Endothelial cell of umbilical vein (primary cell): ENCODE data around the gene CDK2. TPM values are rescaled to one million over a fixed set of nuclear protein-coding genes. Genes with fewer than 3 reads are reported as not detected.
A peak's percentile ranks its signal among the peaks of the same experiment; 100 is the strongest.

Experiments
- BruUV-seq: library from RNA; stranded (reverse); fragments of 400-500 nt; replicated peaks from 2 replicates; lab custom pipeline; 2021; lab: Mats Ljungman, UMichigan
- CTCF ChIA-PET: fragments of 300-600, 350-600 bp; sonication (Branson Sonifier 250); formaldehyde crosslinking; loops from one replicate; lab custom pipeline; 2021; ENCODE audit warnings: antibody characterized with exemption, inconsistent platforms; lab: Charles Lee
- POLR2A ChIA-PET: fragments of 300-600, 350-600 bp; sonication (Branson Sonifier 250); formaldehyde crosslinking; loops from one replicate; lab custom pipeline; 2021; ENCODE audit warnings: antibody characterized with exemption, inconsistent platforms; lab: Charles Lee
- DNase-seq: peaks from one replicate; pipeline ENCODE4 v3.0.0-alpha.2; 2011; ENCODE audit warnings: low read depth, low spot score
- FAIRE-seq: peaks from 2 replicates; lab custom pipeline; 2011; peaks lifted over from hg19 to GRCh38; lab: Jason Lieb, UNC
- H2AFZ ChIP-seq: 2 replicates; pipeline ENCODE4 v1.6.0; 2012; ENCODE audit warnings: low read depth, low read length, control low read depth, inconsistent platforms
- H3K27ac ChIP-seq: 2 replicates; pipeline ENCODE4 v1.5.1; 2011; ENCODE audit warnings: low read depth, mild to moderate bottlenecking, control low read depth, low read length, moderate library complexity; ENCODE audit not compliant: insufficient read depth
- H3K27me3 ChIP-seq, 2 experiments: 2 replicates each; pipeline versions ENCODE4 v1.6.0 to v1.6.1; 2011; ENCODE audit warnings: low read length in 2 of 2, mixed read lengths in 1 of 2; ENCODE audit not compliant: control insufficient read depth in 2 of 2, insufficient read depth in 2 of 2
- H3K36me3 ChIP-seq, 2 experiments: 2 replicates in 1 of 2; 3 replicates in 1 of 2; pipeline ENCODE4 v1.5.1; 2011; ENCODE audit warnings: low read length in 2 of 2, mild to moderate bottlenecking in 1 of 2, moderate library complexity in 1 of 2; ENCODE audit not compliant: control insufficient read depth in 2 of 2, insufficient read depth in 2 of 2; ENCODE audit errors: extremely low read depth in 1 of 2
- H3K4me1 ChIP-seq: 3 replicates; pipeline ENCODE4 v1.5.1; 2011; ENCODE audit warnings: mild to moderate bottlenecking, low read length; ENCODE audit not compliant: control insufficient read depth, insufficient read depth; ENCODE audit errors: extremely low read depth
- H3K4me2 ChIP-seq: 2 replicates; pipeline ENCODE4 v1.6.1; 2011; ENCODE audit warnings: low read length, control low read depth, mixed read lengths; ENCODE audit not compliant: insufficient read depth
- H3K4me3 ChIP-seq, 3 experiments: fragments of 200-600 bp in 1 of 3; sonication (generic), shearing (Covaris generic) in 1 of 3; replicated peaks in 1 of 3; 2 replicates each; pipeline ENCODE4 v1.5.1; 2011 to 2016; ENCODE audit warnings: control low read depth in 3 of 3, low read length in 3 of 3, mild to moderate bottlenecking in 2 of 3, inconsistent platforms in 1 of 3, low read depth in 1 of 3, moderate library complexity in 1 of 3; ENCODE audit not compliant: insufficient read depth in 1 of 3
- H3K79me2 ChIP-seq: 2 replicates; pipeline ENCODE4 v1.6.0; 2012; ENCODE audit warnings: low read length, inconsistent platforms; ENCODE audit not compliant: control insufficient read depth, insufficient read depth
- H3K9ac ChIP-seq: replicated peaks from 2 replicates; pipeline ENCODE3; 2011; ENCODE audit warnings: low read length, control low read depth; ENCODE audit not compliant: insufficient read depth; ENCODE audit errors: extremely low read depth
- H3K9me1 ChIP-seq: replicated peaks from 3 replicates; pipeline ENCODE4 v1.6.0; 2011; ENCODE audit warnings: mild to moderate bottlenecking, low read length; ENCODE audit not compliant: control insufficient read depth, insufficient read depth; ENCODE audit errors: extremely low read depth
- H3K9me3 ChIP-seq: replicated peaks from 2 replicates; pipeline ENCODE4 v1.5.1; 2012; ENCODE audit warnings: low read length, inconsistent platforms; ENCODE audit not compliant: control insufficient read depth, insufficient read depth
- H4K20me1 ChIP-seq: replicated peaks from 2 replicates; pipeline ENCODE3; 2011; ENCODE audit warnings: mild to moderate bottlenecking, low read length; ENCODE audit not compliant: control insufficient read depth, insufficient read depth; ENCODE audit errors: extremely low read depth
- CTCF ChIP-seq, 2 donors: IDR thresholded peaks; 1 replicate in 1 of 2; 2 replicates in 1 of 2; pipeline ENCODE4 v1.5.1; 2011; ENCODE audit warnings: low read length in 2 of 2, mild to moderate bottlenecking in 2 of 2, moderate library complexity in 2 of 2, control low read depth in 1 of 2, inconsistent platforms in 1 of 2, low read depth in 1 of 2; ENCODE audit not compliant: insufficient read depth in 1 of 2; ENCODE audit errors: extremely low read depth in 1 of 2
- EZH2 ChIP-seq: IDR thresholded peaks from 2 replicates; pipeline ENCODE4 v1.6.1; 2012; ENCODE audit warnings: borderline replicate concordance, low read depth, mild to moderate bottlenecking, moderate library complexity, low read length, inconsistent platforms; ENCODE audit not compliant: severe bottlenecking
- FOS ChIP-seq: IDR thresholded peaks from 2 replicates; pipeline ENCODE4 v1.6.1; 2011; ENCODE audit warnings: mild to moderate bottlenecking, low read length, moderate library complexity, borderline replicate concordance; ENCODE audit not compliant: insufficient read depth
- GATA2 ChIP-seq: IDR thresholded peaks from 2 replicates; pipeline ENCODE4 v1.7.0; 2011; ENCODE audit warnings: low read depth, mild to moderate bottlenecking, moderate library complexity, mixed read lengths, low read length; ENCODE audit not compliant: insufficient read length, insufficient read depth
- JUN ChIP-seq: IDR thresholded peaks from 2 replicates; pipeline ENCODE4 v1.6.1; 2011; ENCODE audit warnings: borderline replicate concordance, low read depth; ENCODE audit not compliant: insufficient read length, insufficient read depth
- MAX ChIP-seq: IDR thresholded peaks from 2 replicates; pipeline ENCODE4 v1.6.1; 2011; ENCODE audit not compliant: insufficient read depth, insufficient read length
- MYC ChIP-seq: IDR thresholded peaks from one replicate; pipeline ENCODE4 v1.6.1; 2011; ENCODE audit warnings: mild to moderate bottlenecking, low read depth, low read length
- POLR2A ChIP-seq: IDR thresholded peaks from 2 replicates; pipeline ENCODE4 v1.6.1; 2012; ENCODE audit warnings: low read depth, mild to moderate bottlenecking, control low read depth, low read length
- POLR2AphosphoS5 ChIP-seq: IDR thresholded peaks from 2 replicates; pipeline ENCODE4 v1.6.1; 2012; ENCODE audit warnings: low read depth, mild to moderate bottlenecking, control low read depth, low read length, moderate library complexity; ENCODE audit not compliant: insufficient read depth
- dilution Hi-C: fragments of 300-500 bp; cut with MboI; formaldehyde crosslinking; loops from one replicate; pipeline ENCODE4 v1.15.0; 2019; ENCODE audit warnings: low sequenced_read_pairs; ENCODE audit not compliant: extremely low pct_ligation_motif_present
- intact Hi-C: fragments of 100-400 bp; cut with micrococcal nuclease; formaldehyde crosslinking; loops from one replicate; pipeline ENCODE4 v1.10.0; 2022
- polyA plus RNA-seq, 4 experiments: library from polyadenylated mRNA; depleted of rRNA in 3 of 4; stranded (reverse) in 3 of 4; unstranded in 1 of 4; fragments of >200 nt; gene quantifications; 2 replicates each; pipeline versions ENCODE4 v1.2.1 to v1.2.3, GENCODE V29; 2011 to 2012; ENCODE audit warnings: missing spikeins in 1 of 4
- total RNA-seq: library from RNA; stranded (reverse); gene quantifications from 2 replicates; pipeline ENCODE4 v1.2.3, GENCODE V29; 2021

CDK2 gene
- total and polyA plus RNA-seq, 2 donors (not counting 3 experiments of a cell fraction or from before 2014, with no cell fraction given), result 46.7 to 69.8 TPM

DNA sequence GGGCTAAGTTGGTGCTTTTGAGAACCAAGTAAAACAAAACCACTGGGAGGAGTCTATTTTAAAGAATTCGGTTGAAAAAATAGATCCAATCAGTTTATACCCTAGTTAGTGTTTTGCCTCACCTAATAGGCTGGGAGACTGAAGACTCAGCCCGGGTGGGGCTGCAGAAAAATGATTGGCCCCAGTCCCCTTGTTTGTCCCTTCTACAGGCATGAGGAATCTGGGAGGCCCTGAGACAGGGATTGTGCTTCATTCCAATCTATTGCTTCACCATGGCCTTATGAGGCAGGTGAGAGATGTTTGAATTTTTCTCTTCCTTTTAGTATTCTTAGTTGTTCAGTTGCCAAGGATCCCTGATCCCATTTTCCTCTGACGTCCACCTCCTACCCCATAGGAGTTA is 5.4 kb downstream of the CDK2 start:
- ChIA-PET POLR2A (no interaction called here), CTCF (interaction anchor here (2.1 kb wide), 1 partner anchor 14 kb away, joined by 11 read pairs; no protein-coding TSS in a partner anchor)
- H3K9me3 ChIP-seq, result no peaks in the 10 kb centered on the region
- H3K4me2 ChIP-seq, result no peak overlapping the region
- peak overlapping the region; percentile 78 for H3K27ac ChIP-seq
- no peaks in the 10 kb centered on the region for H3K27me3 ChIP-seq
- intact Hi-C loops (loop anchor here (2.0 kb wide), 1 partner anchor 39 kb away; no protein-coding TSS in a partner anchor), dilution Hi-C loops (no loop called here)
- no peak overlapping the region for H3K9ac ChIP-seq
- DNase-seq (no peak), FAIRE-seq (no peak)
- no TSS peak for BruUV-seq
- no peak for TF ChIP-seq MYC
- TF ChIP-seq CTCF (IDR thresholded peaks at IDR 0.05; ENCODE audit: extremely low read depth in 1 of 2, insufficient read depth in 1 of 2, low read depth in 1 of 2, low read length in 2 of 2), result no peak
- TF ChIP-seq MAX, result no peak
- TF ChIP-seq FOS, result no peak
- no peak for TF ChIP-seq POLR2A
- no peak for TF ChIP-seq EZH2
- no peak for TF ChIP-seq POLR2AphosphoS5
- TF ChIP-seq GATA2, result no peak
- TF ChIP-seq JUN, result no peak
- no peaks in the 10 kb centered on the region for H3K9me1 ChIP-seq
- H3K4me1 ChIP-seq, result peaks cover 26% of the 10 kb centered on the region
- H3K4me3 ChIP-seq, result no peak overlapping the region
- no peak overlapping the region for H2AFZ ChIP-seq
- no peaks in the 10 kb centered on the region for H4K20me1 ChIP-seq
- H3K36me3 ChIP-seq, result peaks cover 1 to 3% of the 10 kb centered on the region in 2 experiments
- H3K79me2 ChIP-seq, result peaks cover 38% of the 10 kb centered on the region
